HG02642 (cell line): ENCODE measurements around the gene ZNF727.
"Not testable (repeated sequence)": the region's sequence is repeated elsewhere in the genome, so short reads cannot be mapped to it uniquely, and the experiment has no call there.

ENCODE experiments used
- ATAC-seq: cut with Tn5 transposase; IDR thresholded peaks from one replicate; pipeline ENCODE4 v1.9.1; 2021; ENCODE audit warnings: mild to moderate bottlenecking; ENCODE audit not compliant: unreplicated experiment, poor library complexity

Gene ZNF727

DNA sequence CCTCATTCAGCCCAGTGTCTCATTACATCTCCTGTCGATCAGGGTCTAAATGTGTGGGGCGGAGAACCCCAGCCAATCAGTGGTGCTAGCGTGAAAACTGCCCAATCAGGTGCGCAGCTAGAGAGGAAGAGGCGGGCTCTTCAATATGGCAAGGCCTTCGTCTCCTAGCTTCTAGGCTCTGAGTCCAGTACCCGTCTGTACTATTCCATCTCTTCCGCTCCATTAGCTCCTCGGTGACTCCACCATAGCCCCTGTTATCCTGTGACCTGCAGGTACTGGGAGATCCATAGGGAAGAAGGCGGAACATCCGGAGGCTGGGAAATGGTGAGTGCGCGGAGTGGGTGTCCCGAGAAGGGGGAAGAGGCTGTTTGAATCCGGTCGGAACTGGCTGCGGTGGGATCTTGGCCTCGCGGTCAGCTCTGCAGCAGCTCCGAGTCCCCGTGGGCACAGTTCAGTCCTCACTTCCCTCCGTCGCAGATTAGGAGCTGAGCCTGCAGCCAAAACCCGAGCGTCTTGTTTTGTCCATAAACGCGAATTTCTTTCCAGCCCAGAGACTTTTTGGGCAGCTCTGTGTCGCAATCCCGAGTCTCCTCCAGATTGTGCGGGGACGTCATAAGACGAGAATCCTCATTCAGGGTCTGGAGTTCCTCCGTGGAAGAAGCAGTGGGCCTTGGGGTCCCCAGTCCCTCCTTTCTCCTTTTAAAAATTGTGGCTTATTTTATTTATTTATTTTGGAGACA, at the start of gene ZNF727:
TSS of gene ZNF727 (plus strand) at position 134 of the 740 bp plus-strand sequence. CDS start at position 322, 188 bp downstream.
- no peak for ATAC-seq

GRCh38 chr7:63998549-63998948, 46.7 kb upstream of the ZNF727 start, which contains the start of gene ZNF722:
TSS of gene ZNF722 (plus strand) at chr7:63998849. CDS start at chr7:63998962, 113 bp downstream.
- no peak for ATAC-seq

DNA sequence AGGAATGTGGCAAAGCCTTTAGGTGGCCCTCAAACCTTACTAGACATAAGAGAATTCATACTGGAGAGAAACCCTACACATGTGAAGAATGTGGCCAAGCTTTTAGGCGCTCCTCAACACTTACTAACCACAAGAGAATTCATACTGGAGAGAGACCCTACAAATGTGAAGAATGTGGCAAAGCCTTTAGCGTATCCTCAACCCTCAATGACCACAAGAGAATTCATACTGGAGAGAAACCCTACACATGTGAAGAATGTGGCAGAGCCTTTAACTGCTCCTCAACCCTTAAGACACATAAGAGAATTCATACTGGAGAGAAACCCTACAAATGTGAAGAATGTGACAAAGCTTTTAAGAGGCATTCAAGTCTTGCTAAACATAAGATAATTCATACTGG, 29.7 kb upstream of the ZNF727 start:
- ATAC-seq: not testable (repeated sequence)

- ATAC-seq: no peak
These were observed 9.8 kb upstream of the ZNF727 start for GRCh38 chr7:64035388-64035787.

DNA sequence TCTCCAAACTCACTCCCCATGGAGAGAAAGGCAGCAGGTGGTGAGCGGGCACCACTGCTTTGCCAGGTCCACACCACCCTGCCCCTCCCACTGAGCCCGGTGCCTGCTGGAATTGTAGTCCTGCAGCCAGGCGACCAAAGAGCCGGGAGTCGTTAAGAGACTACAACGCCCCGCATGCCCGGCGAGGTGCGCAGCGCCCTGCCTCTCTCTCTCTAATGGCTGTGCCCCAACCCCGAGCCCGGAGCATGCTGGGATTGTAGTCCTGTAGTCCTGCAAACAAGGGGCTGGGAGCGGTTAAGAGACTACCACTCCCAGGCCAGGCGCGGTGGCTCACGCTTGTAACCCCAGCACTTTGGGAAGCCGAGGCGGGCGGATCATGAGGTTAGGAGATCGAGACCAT, 8.1 kb upstream of the ZNF727 start:
- ATAC-seq: no peak

GRCh38 chr7:64046041-64046389, 781 bp downstream of the ZNF727 start:
- ATAC-seq: no peak

- ATAC-seq: not testable (repeated sequence)
These were observed 32.8 kb downstream of the ZNF727 start for GRCh38 chr7:64077837-64078698.

DNA sequence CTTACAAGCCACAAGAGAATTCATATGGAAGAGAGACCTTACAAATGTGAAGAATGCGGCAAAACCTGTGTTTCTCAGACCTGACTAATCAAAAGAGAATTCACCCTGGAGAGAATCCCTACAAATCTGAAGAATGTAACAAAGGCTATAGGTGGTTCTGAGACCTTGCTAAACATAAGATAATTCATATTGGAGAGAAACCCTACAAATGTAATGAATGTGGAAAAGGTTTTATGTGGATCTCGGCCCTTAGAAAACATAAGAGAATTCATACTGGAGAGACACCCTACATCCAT, 33.4 kb downstream of the ZNF727 start:
- no peak for ATAC-seq

GRCh38 chr7:64087501-64087900, 42.3 kb downstream of the ZNF727 start:
- ATAC-seq: no peak

GRCh38 chr7:64088863-64089262, 43.6 kb downstream of the ZNF727 start:
- ATAC-seq: not testable (repeated sequence)
